Bone marrow (tissue), 2 donors: Measurements from ENCODE around the gene PROCA1.

Experiments used
- DNase-seq, 2 donors: peaks; one replicate each; lab custom pipeline; 2025; lab: John Stamatoyannopoulos, UW

The PROCA1 gene, protein sequence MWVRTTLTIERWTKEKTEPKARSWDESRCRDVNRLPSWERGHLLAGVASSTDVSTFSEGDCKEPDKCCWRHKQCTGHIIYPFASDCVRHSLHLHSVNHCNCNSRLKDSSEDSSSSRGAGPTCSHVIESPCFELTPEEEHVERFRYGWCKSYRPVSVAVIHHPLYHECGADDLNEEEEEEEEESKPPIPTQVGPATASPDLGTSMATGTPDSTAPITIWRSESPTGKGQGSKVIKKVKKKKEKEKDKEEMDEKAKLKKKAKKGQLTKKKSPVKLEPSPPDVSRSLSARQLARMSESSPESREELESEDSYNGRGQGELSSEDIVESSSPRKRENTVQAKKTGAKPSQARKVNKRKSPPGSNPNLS

DNA sequence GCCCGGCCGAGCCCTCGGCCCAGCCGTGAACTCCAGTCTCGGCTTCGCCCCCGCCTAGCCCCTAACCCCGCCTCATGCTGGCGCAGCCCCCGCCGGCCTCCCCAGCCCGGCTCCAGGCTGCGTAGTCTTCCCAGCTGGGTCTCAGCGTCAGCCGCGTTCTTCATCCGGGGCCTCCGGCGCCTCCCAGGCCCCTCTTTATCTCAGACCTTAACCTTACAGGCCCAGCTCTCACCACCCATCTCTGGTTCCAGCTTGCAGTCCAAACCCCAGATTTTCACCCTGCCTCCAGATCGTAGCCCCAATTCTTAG is at the start of gene PROCA1:
TSS of gene PROCA1 (minus strand) at position 166 of the 309 bp plus-strand sequence. CDS start 228 bp downstream, outside the sequence.
- DNase-seq: no peak

DNA sequence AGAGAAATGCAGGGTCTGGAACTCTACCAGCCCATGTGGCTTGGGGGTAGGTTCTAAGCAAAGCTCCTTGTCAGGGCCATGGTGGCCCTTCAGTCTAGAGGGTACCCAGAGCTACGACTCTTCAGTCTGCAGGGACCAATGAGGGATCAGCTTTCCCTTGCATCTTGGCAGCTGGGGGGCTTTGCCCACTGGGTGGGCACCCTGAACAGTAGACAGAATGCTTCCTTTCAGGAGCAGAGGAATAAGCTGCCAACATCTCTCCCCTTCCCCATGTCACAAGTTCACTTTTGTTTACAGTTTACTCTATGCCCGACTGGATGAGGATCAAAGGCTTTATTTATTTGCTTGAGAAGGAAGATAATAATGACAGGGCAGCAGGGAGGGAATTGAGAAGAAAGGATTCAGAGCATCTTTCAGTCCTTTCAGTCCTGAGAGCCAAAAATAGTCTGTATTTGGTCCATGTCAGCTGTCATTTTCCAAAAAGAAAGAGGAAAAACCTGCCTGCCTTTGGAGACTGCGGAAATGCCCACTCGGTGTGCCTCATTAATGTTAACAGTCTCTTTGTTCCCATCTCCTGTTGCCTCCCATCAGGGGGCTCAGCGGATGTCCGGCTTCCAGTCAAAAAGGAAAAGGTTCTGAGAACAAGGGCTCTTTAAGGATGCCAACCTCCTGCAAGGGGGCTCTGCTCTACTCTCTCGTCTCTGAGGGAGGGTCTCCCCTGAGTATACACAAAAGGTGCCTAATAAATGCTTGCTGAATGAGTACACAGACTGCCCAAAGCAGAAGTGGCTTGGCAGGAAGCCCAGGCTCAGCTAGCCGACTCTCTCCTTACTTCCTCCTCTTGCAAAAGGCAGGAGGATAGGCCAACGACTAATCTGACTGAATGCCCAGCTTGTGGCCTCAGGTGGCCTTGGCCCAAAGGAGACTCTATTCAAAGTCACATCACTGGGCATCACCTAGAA is 49.2 kb upstream of the PROCA1 start:
- peak in 1 of 2 donors; percentile 20 for DNase-seq

DNA sequence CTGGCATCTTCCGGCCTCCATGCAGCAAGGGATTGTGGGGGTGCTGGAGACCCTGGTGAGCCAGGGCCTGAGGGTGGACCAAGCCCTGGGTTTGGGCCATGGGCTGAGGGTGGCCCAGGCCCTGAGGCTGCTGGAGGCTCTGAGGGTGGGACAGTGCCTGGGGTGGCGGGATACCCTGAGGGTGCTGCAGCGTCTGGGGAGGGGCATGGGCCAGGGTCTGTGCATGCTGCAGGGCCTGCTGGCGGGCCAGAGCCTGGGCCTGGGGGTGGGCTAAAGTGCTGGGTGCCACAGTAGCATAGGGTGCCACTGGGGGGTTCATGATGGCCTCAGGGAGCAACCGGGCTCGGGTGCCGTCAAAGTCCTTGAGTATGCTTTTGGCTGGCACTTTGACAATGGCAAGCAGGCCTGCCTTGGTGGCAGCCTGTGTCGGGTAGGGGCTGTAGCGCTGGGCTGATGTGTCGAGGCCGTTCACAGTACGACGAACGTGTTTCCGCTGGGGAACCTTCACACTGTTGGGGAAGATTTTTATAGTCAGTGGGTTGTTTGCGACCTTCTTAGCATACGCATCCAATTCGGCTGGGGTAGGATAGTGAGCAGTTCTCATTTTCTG is 47.7 kb upstream of the PROCA1 start:
- no peak for DNase-seq

DNA sequence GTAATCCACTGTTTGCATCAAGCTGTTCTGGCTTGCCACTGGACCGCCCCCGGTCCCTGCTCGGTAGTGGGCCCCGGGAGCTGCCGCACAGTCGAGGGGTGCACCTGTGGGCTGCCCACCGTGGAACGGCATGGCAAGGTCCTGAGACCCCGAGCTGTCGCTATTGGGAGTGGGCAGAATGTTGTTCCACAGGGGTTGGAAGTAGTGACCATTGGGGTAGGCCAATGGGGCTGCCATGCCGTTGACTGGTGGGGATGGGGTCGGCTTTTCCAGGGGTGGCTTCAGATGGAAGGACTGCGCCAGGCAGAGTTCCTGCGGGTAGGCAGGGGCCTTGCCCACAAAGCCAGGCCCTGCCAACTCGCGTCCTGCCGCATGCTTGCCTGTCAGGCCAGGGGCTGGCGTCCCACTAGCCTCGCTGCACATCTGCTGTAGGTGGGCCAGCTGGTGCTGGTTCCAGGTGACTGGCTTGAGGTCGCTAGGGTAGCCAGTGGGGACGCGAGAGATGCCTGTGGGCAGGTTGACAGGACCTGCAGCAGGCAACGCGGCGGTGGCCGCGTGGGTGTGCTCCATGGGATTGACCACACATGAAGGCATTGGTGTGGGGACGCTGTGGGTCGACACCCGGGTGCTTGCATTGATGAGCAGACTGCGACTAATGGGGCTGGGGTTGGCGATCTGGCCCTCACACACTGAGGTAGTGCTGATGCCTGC is 46.9 kb upstream of the PROCA1 start:
- DNase-seq: no peak

DNA sequence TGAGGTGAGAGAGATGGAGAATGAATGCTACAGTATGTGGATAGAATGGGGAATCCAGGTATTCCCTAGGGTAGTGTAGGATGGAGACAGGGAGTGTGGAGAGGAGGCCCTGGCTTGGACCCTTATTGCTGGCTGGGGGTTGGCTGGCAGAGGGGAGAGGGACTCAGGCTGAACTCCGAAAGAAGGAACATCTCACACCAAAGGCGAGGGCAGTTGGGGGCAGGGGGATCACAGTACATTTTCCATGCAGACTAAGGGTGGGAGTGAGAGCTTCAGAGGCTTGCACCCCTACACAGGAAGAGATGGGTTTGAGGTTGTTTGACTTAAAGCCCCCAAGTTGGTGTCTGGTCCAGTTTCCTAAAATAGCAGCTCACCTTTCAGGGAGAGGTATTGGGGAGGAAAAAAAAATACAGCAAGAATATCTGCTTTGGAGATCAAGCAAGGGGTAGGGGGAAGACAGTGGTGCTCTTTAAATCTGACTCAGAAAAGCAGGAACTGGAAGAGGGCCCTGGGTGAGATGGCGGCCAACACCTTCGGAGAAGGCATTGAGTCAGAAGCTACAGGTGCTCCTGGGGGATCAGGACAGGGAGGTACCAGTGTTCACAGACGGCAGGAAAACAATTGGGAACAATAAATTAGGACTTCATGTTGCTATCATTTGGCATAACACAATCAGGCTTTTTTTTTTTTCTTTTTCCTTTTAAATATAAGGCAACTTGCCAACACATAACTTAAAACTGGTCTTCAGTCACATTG is 44.5 kb upstream of the PROCA1 start:
- no peak for DNase-seq

DNA sequence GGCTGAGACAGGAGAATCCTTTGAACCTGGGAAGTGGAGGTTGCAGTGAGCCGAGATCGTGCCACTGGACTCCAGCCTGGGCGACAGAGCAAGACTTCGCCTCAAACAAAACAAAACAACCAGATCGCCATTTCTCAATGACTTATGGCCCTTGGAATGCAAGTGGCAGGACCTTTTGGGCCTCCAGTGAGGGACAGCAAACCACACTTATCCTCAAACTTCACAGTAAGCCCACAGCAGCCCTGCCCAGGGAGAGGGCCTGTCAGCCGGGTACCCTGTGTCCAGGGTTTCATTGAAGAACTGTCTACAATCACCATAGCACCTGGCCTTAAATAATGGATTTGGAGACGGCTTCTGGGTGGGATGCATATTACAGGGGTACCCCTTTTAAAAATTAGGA is 43.8 kb upstream of the PROCA1 start:
- DNase-seq: no peak

DNA sequence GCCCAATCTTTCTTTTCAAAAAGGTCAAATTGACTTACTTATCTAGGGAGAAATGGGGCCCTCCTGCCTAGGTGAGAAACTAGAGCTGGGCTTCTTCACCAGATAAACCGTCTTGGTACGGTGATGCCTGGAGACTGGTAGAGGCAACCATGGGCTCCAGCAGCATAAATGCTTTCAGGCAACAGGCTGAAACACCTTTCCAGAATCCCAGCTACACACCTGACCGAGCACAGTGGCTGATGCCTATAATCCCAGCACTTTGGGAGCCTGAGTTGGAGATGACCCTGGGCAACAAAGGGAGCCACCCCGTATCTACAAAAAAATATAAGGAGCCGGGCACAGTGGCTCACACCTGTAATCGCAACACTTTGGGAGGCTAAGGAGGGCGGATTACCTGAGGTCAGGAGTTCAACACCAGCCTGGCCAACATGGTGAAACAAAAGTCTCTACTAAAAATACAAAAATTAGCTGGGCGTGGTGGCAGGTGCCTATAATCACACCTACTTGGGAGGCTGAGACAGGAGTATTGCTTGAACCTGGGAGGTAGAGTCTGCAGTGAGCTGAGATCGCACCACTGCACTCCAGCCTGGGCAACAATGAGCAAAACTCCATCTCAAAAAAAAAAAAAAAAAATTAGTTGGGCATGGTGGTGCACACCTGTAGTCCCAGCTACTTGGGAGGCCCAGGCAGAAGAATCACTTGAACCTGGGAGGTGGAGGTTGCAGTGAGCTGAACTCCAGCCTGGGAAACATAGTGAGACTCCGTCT is 40.1 kb upstream of the PROCA1 start:
- no peak for DNase-seq

DNA sequence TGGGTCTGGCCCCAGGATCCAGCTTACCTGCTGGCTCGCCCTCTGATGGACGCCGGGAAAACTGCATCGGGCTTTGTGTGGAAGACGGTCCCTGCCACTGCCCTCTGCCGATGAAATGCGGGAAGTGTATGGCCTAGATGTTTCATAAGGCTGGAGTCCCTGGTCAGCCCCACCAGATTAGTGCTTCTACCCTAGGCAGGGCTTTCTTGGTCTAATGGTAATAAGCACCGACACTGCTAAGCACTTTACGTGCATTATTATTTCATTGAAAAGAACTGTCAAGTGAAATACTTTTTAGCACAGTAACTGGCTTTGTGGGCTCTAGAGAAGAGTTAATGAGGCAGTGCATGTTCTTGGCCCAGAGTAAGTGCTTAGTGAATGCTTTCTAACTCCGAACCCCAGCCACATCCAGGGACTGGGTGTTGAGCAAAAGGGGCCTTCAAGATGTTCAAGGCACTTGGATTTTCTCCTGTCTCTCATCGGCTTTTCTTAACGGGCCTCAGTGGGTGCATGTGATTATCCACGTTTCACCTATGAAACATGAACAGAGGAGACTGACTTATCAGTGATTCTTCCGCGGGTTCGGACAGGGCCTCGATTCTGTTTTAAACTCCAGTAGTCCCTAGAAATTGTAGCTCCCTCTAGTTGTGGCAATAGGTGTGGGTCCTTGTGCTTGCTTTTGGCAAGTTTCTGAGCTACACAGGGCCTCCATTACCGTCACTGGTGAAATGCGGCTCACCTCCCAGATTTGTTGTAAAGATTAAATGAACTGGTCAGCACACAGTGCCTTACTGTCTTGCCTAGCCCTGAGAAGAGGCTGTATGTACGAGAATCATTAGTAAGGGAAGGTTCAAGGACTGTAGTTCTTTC is 38.7 kb upstream of the PROCA1 start:
- peak; percentile 59 to 82 for DNase-seq

DNA sequence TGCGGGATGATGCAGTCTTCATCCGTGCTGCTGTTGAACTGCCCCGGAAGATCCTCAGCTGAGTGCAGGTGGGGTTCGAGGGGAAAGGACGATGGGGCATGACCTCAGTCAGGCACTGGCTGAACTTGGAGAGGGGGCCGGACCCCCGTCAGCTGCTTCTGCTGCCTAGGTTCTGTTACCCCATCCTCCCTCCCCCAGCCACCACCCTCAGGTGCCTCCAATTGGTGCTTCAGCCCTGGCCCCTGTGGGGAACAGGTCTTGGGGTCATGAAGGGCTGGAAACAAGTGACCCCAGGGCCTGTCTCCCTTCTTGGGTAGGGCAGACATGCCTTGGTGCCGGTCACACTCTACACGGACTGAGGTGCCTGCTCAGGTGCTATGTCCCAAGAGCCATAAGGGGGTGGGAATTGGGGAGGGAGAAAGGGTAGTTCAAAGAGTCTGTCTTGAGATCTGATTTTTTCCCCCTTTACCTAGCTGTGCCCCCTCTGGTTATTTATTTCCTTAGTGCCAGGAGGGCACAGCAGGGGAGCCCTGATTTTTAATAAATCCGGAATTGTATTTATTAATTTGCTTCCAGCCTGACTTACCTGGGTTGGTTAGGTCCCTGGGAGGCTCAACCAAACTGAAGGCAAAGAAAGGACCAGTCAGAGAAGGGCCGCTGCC is 38.0 kb upstream of the PROCA1 start:
- no peak for DNase-seq

DNA sequence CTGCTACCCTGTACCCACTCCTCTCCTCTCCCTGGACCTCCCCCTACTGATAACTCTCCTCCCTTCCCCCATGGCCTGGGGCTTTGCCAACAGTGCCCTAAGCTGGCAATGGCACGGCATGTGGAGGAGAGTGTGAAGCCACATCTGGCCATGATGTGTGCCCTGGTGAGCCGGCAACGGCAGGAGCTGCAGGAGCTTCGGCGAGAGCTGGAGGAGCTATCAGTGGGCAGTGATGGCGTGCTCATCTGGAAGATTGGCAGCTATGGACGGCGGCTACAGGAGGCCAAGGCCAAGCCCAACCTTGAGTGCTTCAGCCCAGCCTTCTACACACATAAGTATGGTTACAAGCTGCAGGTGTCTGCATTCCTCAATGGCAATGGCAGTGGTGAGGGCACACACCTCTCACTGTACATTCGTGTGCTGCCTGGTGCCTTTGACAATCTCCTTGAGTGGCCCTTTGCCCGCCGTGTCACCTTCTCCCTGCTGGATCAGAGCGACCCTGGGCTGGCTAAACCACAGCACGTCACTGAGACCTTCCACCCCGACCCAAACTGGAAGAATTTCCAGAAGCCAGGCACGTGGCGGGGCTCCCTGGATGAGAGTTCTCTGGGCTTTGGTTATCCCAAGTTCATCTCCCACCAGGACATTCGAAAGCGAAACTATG is 37.3 kb upstream of the PROCA1 start:
- DNase-seq: no peak

DNA sequence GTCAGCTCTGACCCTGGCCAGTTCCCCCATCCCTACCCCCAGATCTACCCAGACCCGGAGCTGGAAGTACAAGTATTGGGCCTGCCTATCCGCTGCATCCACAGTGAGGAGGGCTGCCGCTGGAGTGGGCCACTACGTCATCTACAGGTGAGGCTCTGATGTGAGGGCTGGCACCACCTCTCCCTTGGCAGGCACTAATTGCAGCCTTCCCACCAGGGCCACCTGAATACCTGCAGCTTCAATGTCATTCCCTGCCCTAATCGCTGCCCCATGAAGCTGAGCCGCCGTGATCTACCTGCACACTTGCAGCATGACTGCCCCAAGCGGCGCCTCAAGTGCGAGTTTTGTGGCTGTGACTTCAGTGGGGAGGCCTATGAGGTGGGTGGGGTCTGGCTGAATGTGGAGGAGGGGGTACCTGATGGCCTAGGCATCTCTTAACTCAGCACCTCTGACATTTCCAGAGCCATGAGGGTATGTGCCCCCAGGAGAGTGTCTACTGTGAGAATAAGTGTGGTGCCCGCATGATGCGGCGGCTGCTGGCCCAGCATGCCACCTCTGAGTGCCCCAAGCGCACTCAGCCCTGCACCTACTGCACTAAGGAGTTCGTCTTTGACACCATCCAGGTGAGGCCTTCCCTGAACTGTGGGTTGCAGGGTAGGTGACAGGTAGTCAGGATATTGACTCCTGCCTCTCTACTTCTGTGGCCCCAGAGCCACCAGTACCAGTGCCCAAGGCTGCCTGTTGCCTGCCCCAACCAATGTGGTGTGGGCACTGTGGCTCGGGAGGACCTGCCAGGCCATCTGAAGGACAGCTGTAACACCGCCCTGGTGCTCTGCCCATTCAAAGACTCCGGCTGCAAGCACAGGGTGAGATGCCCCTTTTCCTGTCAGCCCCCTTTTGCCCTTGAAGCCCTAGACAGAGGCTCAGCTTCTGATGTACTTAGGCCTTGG is 36.4 kb upstream of the PROCA1 start:
- DNase-seq: no peak

DNA sequence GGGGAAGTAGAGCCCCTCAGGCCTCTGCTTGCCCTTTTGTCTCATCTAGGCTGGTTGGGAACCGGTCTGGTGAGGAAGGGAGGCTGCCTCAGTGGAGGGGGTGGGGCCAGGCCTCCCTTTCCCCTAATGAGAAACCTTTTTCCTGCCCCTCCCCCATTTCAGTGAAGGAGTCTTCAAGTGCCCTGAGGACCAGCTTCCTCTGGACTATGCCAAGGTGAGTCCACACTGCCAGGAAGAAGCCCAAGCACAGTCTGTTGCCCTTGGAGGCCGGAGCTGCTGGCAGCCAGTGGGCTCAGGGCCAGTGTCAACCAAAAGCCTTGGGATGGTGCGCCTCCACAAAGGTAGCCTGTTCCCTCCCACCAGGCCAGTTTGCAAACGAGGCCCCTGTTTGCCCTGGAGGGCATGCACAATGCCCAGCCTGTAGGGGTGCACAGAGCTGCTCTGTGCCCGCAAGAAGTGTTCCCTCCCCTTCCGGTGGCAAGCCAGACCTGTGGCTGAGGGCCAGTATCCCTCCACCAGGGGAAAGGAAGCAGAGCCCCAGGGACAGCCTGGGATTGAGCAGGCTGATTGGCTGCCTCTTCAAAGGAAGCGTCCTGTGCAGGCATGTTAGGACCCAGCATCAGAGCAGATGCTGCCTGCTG is 35.5 kb upstream of the PROCA1 start:
- no peak for DNase-seq

DNA sequence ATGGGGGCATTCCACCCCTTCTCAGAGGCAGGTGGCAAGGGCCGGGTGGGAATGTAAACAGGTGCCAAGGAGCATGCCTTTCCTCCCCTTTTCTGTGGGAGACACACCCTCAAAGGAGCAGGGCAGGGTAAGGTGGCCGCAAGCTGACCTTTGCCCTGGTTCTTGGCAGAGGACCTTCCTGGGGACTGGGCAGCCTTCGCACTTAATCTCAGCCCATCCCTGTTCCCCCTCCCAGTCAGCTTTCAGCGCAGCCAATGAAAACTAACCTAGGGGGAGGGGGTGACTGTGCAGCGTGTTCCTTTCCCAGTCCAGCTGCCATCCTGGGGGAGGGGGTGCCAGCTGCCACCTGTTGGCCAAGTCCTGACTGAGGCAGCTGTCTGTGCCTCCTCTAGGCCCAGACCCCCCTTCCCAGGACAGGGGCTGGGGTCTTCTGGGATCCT is 34.9 kb upstream of the PROCA1 start:
- DNase-seq: no peak

DNA sequence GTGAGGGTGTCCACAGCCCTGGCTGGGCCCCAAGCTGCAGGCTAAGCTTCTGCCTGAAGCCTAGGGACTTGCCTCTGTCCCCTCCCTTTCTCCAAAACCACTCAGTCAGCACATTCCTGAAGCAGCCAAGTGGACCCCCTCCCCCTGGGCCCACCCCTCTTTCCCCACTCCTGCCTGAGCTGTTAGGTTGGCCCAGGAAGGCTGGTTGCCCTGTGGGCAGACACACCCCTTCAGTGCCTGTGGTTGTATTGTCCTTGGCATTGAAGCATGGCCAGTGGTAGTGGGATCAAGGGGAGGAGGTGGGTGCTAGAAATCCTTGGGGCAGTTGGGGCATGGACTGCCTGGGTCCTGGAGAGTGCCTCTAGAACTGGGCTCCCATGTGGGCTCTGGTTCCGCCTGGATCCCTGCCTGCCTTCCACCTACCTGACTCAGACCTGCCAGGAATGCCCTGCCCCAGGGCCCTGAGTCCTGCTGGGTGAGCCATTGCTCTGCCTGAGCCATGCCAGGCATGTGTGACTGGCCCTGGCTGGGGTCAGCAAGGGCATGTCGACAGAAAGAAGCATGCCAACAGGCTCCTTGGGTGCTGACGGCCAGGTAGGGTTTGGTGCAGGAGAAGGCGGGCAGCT is 34.2 kb upstream of the PROCA1 start:
- no peak for DNase-seq

DNA sequence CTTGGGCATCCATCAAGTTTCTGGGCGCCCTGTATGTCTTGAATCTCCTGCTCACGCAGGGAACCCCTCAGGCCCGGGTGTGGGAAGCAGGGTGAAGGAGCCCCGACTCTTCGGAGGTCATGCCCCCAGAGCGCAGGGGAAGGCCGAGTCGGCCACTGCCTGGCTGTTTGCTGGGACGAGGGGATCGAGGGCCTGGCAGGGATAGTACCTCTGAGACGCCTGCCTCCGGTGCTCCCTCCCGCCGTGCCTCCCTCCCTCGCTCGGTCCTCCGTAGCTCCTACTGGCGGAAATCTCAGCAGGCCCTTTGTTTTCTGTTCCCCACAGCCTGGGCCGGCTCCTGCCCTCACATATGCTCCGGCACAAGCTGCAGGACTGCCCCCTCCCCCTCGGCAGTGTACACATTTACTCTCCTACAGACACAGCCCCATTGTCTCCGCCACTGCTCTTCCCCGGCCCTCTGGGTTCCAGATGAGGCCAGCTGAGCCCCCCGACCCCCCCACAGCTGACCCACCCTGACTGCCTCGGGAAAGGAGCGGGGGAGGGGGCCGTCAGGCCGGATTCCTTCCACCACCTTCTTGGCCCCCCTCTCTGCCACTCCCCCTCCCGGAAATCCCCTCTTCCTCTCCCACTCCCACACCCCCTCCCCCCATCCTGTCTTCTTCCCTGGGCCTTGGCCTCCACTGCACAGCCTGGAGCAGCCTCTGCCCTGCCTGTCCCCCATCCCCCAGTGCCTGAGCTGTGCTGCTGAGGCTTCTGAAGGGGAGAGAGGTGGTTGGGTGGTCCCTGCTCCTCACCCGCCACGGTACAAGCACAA is 33.5 kb upstream of the PROCA1 start:
- no peak for DNase-seq
